Ascending aorta (tissue), 2 donors: Measurements from ENCODE around the gene IGFBP6. TPM values are rescaled to one million over a fixed set of nuclear protein-coding genes. Genes with fewer than 3 reads are reported as not detected.
A peak's percentile ranks its signal among the peaks of the same experiment; 100 is the strongest.

Experiments used
- DNase-seq, 2 donors: peaks; one replicate each; pipeline ENCODE4 v3.0.0-alpha.2; 2019; ENCODE audit warnings: low spot score in 2 of 2
- H3K27ac ChIP-seq, 2 donors: fragments of 200-600 bp; sonication (generic); one replicate each; pipeline ENCODE4 v1.5.1; 2016 to 2017; ENCODE audit warnings: mild to moderate bottlenecking in 1 of 2
- H3K27me3 ChIP-seq: fragments of 200-600 bp; sonication (generic); one replicate; pipeline ENCODE4 v1.5.1; 2017
- H3K36me3 ChIP-seq, 2 donors: fragments of 200-600 bp; sonication (generic); one replicate each; pipeline ENCODE4 v1.5.1; 2016
- H3K4me1 ChIP-seq, 2 donors: fragments of 200-600 bp; sonication (generic); one replicate each; pipeline ENCODE4 v1.5.1; 2016 to 2017; ENCODE audit warnings: mild to moderate bottlenecking in 1 of 2
- H3K4me3 ChIP-seq, 2 donors: fragments of 200-600 bp; sonication (generic); one replicate each; pipeline ENCODE4 v1.5.1; 2016 to 2017; ENCODE audit warnings: mild to moderate bottlenecking in 1 of 2
- H3K9me3 ChIP-seq, 2 donors: fragments of 200-600 bp; sonication (generic); one replicate each; pipeline ENCODE4 v1.5.1; 2016
- CTCF ChIP-seq, 3 experiments: fragments of 200-600 bp in 2 of 3; fragments of 450-650 bp in 1 of 3; sonication (generic) in 2 of 3; IDR thresholded peaks; one replicate each; pipeline ENCODE4 v1.5.1; 2016 to 2019; ENCODE audit warnings: antibody characterized with exemption in 3 of 3, mild to moderate bottlenecking in 1 of 3, moderate library complexity in 1 of 3
- intact Hi-C: fragments of 100-400 bp; cut with DNase I; formaldehyde crosslinking; loops from one replicate; pipeline ENCODE4 v1.15.1; 2023
- total RNA-seq: library from RNA; depleted of rRNA; stranded (reverse); fragments of >200 nt; gene quantifications from one replicate; pipeline ENCODE4 v1.1.0, GENCODE V29; 2016

The IGFBP6 gene
- total RNA-seq, 1 donor from 2014 or later: 1,664 TPM

GRCh38 chr12:53053218-53054111 is 44.0 kb upstream of the IGFBP6 start:
- Histone ChIP-seq H3K4me3 (peak overlapping the region; percentile 75 to 84), H3K27ac (peak overlapping the region; percentile 98 to 99), H3K4me1 (peaks cover 2 to 41% of the 10 kb centered on the region in 2 donors), H3K36me3 (peaks cover 27 to 48% of the 10 kb centered on the region in 2 donors), H3K27me3 (no peaks in the 10 kb centered on the region), H3K9me3 (no peaks in the 10 kb centered on the region)
- DNase-seq: peak in 1 of 2 donors; percentile 82
- intact Hi-C loops: no loop called here
- TF ChIP-seq CTCF (IDR thresholded peaks at IDR 0.05): peak; percentile 56 to 72 (median 62)

- DNase-seq: peak; percentile 90 to 97
- Histone ChIP-seq H3K36me3 (peaks cover 35 to 56% of the 10 kb centered on the region in 2 donors), H3K9me3 (no peaks in the 10 kb centered on the region), H3K27ac (peak overlapping the region; percentile 98 to 99), H3K27me3 (no peaks in the 10 kb centered on the region), H3K4me1 (peaks cover 0 to 34% of the 10 kb centered on the region in 2 donors), H3K4me3 (peak overlapping the region; percentile 75 to 84)
- intact Hi-C loops: no loop called here
- TF ChIP-seq CTCF (IDR thresholded peaks at IDR 0.05): no peak
Observed at GRCh38 chr12:53054112-53054878, 43.2 kb upstream of the IGFBP6 start.

GRCh38 chr12:53055471-53056266 is 41.8 kb upstream of the IGFBP6 start:
- Histone ChIP-seq H3K27ac (peak overlapping the region; percentile 98 to 99), H3K4me3 (no peak overlapping the region), H3K9me3 (no peaks in the 10 kb centered on the region), H3K36me3 (peaks cover 49 to 70% of the 10 kb centered on the region in 2 donors), H3K27me3 (no peaks in the 10 kb centered on the region), H3K4me1 (peaks cover 0 to 37% of the 10 kb centered on the region in 2 donors)
- peak in 1 of 2 donors; percentile 62 for DNase-seq
- intact Hi-C loops: no loop called here
- no peak for TF ChIP-seq CTCF (IDR thresholded peaks at IDR 0.05)

GRCh38 chr12:53056296-53056695 is 41.2 kb upstream of the IGFBP6 start:
- intact Hi-C loops: no loop called here
- Histone ChIP-seq H3K27me3 (no peaks in the 10 kb centered on the region), H3K4me3 (no peak overlapping the region), H3K27ac (peak overlapping the region in 1 of 2 donors; percentile 98), H3K9me3 (no peaks in the 10 kb centered on the region), H3K36me3 (peaks cover 55 to 76% of the 10 kb centered on the region in 2 donors), H3K4me1 (peaks cover 0 to 39% of the 10 kb centered on the region in 2 donors)
- peak in 1 of 2 donors; percentile 62 for DNase-seq
- no peak for TF ChIP-seq CTCF (IDR thresholded peaks at IDR 0.05)

GRCh38 chr12:53056901-53057300 is 40.6 kb upstream of the IGFBP6 start:
- no peaks in the 10 kb centered on the region for H3K9me3 ChIP-seq
- H3K27ac ChIP-seq: peak overlapping the region; percentile 0 to 98
- H3K4me3 ChIP-seq: no peak overlapping the region
- TF ChIP-seq CTCF (IDR thresholded peaks at IDR 0.05): no peak
- no peak for DNase-seq
- intact Hi-C loops: no loop called here
- H3K36me3 ChIP-seq: peaks cover 61 to 79% of the 10 kb centered on the region in 2 donors
- no peaks in the 10 kb centered on the region for H3K27me3 ChIP-seq
- H3K4me1 ChIP-seq: peaks cover 0 to 41% of the 10 kb centered on the region in 2 donors
